Activated T-cell treated with anti-CD3 and anti-CD28 coated beads for 48 hours (primary cell): ENCODE measurements around the gene EXOSC6.
"Not testable (repeated sequence)": the region's sequence is repeated elsewhere in the genome, so short reads cannot be mapped to it uniquely, and the experiment has no call there.

Source experiments
- DNase-seq: peaks from one replicate; pipeline ENCODE4 v3.0.0-alpha.2; 2020; ENCODE audit warnings: low read depth

The EXOSC6 gene

DNA sequence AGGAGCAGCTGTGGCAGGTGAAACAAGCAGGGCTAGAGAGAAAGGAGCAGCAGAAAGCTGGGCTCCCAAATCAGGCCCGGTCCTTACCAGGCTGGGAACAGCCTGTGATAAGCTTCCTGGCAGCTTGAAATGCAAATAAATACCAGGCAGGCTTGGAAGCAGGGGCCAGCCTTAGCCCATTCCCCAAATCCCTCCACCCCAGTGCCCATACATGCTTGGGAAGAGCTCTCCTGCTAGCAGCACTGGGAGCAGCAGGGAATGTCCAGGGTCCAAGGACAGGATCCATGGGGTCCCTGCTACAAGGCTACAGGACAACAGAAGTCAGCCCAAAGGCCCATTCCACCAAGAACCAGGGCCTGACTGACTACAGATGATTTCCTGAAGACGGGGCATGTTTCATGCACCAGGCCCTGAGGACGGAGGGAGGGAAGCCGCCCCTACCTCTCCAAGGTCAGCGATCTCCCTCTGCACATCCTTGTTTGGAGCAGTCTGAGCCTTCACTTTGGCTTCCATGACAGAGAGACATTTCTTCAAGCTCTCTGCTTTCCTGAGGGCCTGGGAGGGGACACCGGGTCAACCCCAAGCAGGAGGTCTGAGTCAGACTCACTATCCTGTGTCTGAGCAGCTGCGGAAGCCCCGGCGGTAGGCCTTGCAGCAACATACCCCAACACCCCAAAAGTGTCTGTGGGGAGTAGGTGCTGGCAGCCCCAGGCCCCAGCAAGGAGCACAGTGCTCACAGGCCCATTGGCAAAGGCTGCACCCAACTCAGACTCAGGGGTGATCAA is 2.6 kb upstream of the EXOSC6 start:
- no peak for DNase-seq

DNA sequence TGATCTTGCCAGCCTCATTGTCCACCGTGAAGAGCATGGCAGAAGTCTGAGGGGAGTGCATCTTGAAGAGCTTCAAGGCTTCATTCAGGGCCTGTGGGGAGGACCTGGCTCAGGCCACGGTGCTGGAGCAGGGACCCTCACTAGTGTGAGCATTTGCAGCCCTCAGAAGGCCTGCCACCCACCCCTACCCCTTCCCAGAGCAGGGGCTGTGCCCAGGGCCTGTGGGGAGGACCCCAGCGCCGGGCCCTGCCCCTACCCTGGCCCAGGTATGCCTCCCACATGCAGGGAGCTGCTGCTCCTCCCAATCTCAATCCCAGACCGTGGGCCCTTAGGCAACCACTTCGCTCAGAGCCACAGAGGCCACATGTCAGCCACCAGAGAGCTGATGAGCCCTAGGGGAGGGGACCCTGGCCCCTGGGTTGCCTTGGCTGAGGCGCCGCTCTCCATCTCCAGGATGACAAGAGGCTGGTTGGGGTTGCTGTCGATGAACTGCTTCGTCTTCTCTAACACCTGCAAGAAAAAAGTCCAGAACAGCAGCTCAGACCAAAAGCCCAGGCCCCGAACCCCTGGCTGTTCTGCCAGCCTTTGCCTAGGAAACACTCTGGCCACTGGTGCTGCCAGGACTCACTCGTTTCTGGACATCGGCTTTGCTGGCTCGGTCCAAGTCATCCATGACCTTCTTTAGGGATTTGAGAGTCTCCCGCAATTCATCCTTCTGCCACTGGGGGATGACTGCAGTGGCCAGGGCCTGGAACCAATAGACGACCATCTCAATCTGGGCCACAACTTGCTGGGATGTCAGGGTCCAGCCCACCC is 1.8 kb upstream of the EXOSC6 start:
- DNase-seq: no peak

DNA sequence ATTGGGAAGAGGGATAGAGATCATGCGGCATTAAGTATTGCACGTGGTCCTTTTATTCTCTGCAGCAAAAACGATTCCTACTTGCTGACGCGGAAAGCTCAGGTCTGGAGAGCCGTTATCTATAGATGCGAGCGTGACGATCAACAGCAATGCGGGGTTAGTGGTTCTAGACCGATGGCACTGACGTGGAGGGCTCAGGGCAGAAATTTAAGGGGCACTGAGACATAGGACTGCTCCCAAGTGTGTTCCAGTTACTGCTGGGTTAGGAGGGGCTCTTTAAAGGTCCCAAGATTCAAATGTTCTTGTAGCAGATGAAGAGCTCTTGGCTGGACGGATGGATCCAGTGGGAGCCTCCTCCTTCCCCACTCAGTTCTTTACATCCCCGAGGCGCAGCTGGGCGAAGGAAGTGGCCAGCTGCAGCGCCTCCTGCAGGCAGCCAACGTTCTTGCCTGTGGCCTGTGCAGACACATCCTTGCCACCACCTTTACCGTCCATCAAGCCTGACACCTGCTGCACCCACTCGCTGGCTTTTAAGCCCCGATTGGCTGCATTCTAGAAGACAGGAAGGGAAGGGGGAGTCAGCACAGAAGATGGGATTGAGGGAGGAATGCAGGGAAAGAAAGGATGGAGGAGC is 732 bp upstream of the EXOSC6 start:
- peak; percentile 20 for DNase-seq

DNA sequence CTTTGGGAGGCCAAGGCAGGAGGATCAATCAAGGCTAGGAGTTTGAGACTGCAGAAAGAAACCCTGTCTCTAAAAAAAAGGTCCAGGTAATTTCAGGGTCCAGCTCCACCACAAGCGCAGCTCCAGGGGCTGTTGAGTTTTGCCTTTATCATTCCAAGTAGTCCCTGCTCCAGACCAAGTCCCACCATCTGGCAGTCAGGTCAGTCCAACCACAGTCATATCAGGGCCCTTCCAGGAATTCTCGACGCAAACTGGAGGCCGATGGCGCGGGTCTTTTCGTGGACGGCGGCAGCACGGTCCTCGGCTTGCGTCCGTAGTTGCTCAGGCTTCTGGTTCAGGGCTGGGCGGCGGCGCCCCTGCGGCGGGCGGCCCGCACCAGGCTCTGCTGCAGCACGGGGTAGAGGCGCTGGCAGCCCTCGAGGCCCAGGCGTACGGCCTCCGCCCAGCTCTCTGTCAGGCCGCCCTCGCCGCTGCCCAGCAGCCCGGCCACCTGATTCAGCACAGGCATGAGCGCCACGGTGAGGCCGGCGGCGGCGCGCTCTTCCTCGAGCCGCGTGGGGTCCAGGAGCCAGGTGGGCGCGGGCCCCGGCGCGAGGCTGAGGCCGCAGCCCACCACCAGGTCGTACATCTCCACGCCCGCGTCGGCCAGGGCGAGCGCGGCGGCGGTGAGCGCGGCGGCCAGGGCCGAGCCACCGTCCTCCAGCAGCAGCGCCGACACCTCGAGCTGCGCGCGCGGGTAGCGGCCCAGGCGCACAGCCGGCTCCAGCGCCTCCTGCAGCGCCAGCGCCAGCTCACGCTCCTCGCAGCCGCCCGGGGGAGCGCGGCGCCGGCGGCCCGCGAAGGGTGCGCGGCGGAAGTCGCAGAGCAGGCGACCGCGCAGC is 752 bp downstream of the EXOSC6 start:
- peak; percentile 37 for DNase-seq

DNA sequence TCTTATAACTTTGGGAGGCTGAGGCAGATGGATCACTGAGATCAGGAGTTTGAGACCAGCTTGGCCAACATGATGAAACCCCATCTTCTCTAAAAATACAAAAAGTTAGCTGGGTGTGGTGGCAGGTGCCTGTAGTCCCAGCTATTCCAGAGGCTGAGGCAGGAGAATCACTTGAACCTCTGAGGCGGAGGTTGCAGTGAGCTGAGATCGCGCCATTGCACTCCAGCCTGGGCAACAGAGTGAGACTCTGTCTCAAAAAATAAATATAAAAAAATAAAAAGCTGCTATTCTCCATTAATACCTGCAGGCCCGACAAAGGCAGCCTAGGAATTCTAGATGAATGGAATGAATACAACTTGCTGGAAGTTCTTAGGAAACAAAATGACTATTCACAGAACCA is 2.0 kb downstream of the EXOSC6 start:
- DNase-seq: not testable (repeated sequence)

DNA sequence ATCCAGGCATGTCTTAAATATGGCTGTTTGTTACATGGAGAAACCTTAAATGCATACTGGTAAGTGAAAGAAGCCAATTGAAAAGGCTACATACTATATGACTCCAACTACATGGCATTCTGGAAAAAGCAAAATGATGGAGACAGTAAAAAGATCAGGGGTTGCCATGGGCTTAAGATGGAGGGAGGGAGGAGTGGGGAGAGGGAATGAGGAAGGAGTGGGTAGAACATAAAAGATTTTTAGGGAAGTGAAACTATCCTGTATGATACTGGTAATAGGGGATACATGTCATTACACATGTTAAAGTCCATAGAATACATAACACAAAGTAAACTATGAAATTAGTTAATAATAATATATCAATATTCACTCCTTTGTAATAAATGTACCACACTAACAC is 13.0 kb downstream of the EXOSC6 start:
- not testable (repeated sequence) for DNase-seq

DNA sequence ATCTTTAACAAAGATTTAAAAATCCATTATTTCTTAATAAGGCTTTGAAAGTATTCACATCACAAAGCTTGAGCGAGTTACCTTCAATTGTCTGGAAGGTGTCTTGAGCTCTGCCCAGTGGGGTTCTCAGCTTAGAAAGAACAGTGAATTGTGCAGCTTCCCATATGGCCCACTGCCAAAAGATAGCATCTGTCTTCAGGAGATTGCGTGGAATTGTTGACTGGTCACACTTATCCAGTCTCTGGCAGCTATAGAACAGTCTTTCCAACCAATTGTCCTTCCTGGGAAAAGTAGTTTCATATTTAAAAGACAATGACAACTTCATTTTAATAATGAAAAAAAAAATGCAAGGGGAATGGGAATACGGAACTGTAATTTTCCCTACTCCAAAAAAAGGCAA is 19.9 kb downstream of the EXOSC6 start:
- DNase-seq: not testable (repeated sequence)

DNA sequence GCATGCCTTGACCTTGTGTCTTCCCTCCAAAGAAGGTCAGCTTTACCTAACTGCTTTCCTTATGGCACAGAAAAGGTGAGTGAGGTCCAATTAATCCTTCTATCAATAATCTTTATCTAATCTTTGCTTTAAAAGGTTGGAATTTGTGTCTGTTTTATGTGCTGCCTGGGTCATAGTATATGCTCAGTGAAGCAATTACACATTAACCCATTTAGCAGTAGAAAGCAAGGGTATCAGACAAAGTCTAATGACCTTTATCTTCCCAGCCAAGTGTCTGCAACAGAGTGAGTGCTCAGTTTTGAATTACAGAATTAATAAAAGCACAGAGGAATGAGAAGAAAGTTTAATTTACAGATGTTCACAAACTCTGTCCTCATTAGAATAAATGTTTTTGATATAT is 25.7 kb downstream of the EXOSC6 start:
- DNase-seq: not testable (repeated sequence)

DNA sequence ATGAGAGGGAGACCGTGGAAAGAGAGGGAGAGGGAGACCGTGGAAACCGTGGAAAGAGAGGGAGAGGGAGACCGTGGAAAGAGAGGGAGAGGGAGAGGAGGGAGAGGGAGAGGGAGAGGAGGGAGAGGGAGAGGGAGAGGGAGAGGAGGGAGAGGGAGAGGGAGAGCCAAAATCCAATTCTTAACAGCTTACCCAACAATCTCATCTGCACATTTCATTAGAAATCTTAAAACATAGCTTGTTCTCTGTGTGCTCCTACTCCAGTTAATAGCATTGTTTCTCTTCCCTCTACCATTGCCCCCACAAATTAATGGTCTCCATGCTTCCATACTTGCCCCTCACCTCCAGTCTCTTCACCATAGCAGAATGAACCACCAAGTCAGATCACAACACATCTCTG is 26.3 kb downstream of the EXOSC6 start:
- DNase-seq: not testable (repeated sequence)

DNA sequence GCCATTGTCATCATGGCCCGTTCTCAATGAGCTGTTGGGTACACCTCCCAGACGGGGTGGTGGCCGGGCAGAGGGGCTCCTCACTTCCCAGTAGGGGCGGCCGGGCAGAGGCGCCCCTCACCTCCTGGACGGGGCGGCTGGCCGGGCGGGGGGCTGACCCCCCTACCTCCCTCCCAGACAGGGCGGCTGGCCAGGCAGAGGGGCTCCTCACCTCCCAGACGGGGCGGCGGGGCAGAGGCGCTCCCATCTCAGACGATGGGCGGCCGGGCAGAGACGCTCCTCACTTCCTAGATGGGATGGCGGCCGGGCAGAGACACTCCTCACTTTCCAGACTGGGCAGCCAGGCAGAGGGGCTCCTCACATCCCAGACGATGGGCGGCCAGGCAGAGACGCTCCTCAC is 27.1 kb downstream of the EXOSC6 start:
- DNase-seq: not testable (repeated sequence)

DNA sequence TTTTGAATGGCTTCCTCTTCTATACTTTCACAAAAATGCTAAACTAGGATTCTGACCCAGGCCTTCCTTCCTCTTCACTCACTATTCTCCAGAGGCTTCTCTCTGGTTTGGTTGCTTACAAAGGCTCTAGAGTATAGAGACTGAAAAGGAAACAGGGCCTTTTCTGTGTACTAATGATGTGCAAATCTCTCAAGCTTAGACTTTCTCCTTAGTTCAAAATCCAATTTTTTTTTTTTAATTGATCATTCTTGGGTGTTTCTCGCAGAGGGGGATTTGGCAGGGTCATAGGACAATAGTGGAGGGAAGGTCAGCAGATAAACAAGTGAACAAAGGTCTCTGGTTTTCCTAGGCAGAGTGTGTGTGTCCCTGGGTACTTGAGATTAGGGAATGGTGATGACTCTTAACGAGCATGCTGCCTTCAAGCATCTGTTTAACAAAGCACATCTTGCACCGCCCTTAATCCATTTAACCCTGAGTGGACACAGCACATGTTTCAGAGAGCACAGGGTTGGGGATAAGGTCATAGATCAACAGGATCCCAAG is 27.7 kb downstream of the EXOSC6 start:
- DNase-seq: not testable (repeated sequence)

DNA sequence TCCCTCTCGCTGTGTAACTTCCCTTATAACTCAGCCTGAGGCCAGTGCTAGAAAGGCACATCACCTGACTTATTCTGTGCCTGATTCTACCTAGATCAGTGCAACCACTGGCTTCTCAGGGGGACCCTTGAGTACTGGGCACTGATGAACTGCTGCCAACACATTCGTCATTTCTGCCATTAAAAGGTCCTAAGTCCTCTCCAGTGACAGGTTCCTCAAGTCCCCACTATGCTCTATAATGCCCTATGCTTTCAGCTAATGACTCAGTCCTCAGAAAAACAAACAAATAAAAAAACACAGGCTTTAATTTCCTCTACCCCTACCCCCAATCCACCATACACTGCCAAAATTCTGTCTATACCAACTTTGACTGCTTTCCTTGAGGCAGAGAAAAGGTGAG is 28.5 kb downstream of the EXOSC6 start:
- DNase-seq: not testable (repeated sequence)

DNA sequence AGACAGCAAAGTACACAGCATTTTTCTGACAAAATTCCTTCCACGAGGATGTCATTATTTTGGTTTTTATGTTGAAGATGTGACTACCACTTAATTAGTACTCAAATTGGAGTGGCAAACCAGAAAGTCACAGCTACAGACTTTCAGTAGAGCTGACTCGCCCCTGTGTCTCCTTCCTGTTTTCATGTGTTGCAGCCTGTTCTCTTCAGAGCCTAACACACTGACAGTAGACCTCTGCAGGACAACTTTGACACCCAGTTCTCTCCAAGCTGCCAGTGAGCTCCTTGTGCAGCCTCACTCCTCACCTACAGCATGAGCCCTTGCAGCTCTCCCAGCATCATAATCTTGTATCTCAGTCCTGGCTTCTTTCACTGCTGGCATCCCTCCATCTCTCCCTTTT is 29.2 kb downstream of the EXOSC6 start:
- not testable (repeated sequence) for DNase-seq

DNA sequence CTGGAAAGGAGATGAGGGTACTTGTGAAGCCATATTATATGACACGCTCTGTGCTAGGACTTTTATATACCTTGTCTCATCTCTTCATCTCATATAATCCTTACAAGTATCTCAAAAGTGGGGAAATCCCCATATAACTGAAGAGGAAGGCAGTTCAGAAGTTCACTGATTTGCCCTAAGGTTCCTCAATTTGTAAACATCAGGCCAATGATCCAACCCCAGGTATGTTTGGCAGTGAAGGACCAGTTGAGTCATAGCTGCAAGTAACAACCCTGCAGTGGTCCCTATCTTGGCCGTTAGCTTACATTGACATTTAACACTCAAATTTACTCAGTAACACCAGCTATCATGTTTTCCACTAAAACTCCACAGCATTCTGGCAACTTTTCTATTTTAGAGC is 33.2 kb downstream of the EXOSC6 start:
- not testable (repeated sequence) for DNase-seq

DNA sequence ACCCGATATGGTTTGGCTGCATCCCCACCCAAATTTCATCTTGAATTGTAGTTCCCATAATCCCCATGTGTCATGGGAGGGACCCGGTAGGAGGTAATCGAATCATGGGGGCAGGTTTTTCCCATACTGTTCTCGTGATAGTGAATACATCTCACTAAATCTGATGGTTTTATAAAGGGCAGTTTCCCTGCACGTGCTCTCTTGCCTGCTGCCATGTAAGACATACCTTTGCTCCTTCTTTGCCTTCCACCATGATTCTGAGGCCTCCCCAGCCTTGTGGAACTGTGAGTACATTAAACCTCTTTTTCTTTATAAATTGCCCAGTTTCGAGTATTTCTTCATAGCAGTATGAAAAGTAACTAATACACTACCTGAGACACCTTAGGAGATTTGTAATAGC is 45.4 kb downstream of the EXOSC6 start:
- DNase-seq: not testable (repeated sequence)

DNA sequence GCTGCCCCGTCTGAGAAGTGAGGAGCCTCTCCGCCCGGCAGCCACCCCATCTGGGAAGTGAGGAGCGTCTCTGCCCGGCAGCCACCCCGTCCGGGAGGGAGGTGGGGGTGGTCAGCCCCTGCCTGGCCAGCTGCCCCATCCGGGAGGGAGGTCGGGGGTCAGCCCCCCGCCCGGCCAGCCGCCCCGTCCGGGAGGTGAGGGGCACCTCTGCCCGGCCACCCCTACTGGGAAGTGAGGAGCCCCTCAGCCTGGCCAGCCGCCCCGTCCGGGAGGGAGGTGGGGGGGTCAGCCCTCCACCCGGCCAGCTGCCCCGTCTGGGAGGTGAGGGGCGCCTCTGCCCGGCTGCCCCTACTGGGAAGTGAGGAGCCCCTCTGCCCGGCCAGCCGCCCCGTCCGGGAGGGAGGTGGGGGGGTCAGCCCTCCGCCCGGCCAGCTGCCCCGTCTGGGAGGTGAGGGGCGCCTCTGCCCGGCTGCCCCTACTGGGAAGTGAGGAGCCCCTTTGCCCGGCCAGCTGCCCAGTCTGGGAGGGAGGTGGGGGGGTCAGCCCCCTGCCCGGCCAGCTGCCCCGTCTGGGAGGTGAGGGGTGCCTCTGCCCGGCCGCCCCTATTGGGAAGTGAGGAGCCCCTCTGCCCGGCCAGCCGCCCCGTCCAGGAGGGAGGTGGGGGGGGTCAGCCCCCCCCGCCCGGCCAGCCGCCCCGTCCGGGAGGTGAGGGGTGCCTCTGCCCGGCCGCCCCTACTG is 46.9 kb downstream of the EXOSC6 start:
- DNase-seq: not testable (repeated sequence)

DNA sequence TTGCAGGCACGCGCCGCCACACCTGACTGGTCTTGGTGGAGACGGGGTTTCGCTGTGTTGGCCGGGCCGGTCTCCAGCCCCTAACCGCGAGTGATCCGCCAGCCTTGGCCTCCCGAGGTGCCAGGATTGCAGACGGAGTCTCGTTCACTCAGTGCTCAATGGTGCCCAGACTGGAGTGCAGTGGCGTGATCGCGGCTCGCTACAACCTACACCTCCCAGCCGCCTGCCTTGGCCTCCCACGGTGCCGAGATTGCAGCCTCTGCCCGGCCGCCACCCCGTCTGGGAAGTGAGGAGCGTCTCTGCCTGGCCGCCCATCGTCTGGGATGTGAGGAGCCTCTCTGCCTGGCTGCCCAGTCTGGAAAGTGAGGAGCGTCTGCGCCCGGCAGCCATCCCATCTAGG is 47.7 kb downstream of the EXOSC6 start:
- not testable (repeated sequence) for DNase-seq

DNA sequence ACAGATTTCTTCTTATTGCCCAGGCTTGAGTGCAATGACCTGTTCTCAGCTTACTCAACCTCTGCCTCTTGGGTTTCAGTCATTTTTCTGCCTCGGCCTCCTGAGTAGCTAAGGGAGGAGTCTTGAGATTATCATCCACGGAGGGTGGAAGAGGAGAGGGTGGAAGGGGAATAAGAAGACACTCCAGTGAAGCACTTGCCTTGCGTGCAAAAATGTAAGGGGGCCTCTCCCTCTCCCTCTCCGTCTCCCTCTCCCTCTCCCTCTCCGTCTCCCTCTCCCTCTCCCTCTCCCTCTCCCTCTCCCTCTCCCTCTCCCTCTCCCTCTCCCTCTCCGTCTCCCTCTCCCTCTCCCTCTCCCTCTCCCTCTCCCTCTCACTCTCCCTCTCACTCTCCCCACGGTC is 48.2 kb downstream of the EXOSC6 start:
- DNase-seq: not testable (repeated sequence)

DNA sequence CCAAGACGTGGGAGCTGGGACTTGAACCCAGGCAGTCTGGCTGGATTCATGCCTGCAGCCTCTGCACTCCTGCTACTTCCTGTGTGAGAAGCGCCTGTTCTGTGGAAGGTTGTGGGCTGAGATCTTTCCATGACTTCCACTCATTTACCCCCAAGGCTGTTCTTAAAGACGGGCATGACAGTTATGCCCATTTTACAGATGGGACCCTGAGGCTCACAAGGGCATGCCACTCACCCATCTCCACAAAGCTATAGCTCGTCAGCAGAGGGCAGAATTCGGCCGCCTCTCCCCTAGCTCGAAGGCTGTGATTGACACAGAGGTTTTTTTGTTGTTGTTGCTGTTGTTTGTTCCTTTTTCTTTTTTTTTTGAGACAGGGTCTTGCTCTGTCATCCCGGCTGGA is 51.7 kb downstream of the EXOSC6 start:
- DNase-seq: not testable (repeated sequence)

DNA sequence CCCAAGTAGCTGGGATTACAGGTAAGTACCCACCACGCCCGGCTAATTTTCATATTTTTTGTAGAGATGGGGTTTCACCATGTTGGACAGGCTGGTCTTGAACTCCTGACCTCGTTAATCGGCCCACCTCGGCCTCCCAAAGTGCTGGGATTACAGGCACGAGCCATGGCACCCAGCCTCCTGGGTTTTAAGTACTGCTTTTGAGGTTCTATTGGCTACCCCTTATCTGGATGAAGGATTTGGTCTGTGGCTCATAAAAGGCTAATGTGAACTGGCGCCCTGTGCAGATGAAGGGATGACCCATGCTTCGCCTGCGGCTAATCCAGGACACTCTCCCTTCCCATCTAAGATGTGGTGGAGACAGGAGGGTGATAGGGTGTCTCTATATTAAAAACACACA is 52.6 kb downstream of the EXOSC6 start:
- DNase-seq: not testable (repeated sequence)

DNA sequence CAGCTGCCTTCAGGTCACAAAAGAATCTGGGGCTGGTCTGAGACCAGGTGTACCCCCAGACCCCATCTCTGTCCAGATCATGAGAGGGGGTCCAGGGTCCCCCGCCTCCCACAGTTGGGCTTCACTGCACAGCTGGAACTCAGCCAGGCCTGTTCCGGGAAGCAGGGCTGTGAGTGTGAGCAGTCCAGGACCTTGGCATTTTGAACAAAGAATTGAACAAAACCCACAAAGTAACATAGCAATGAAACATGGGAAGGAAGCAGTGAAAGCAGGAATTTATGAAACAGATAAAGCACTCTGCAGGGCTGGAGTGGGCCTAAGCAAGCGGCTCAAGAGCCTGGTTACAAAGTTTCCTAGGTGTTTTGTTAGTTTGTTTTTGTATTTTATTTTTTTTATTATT is 53.1 kb downstream of the EXOSC6 start:
- DNase-seq: not testable (repeated sequence)
